Activated CD4-positive, alpha-beta T cell treated with anti-CD3 and anti-CD28 coated beads for 1 hour (primary cell): ENCODE measurements around the gene DYNLT1.
"Not testable (repeated sequence)": the region's sequence is repeated elsewhere in the genome, so short reads cannot be mapped to it uniquely, and the experiment has no call there.

Experiments
- DNase-seq: peaks from one replicate; pipeline ENCODE4 v3.0.0-alpha.2; 2020

DYNLT1 gene

GRCh38 chr6:158638324-158638854, 6.2 kb downstream of the DYNLT1 start:
- no peak for DNase-seq

- DNase-seq, result no peak
Measured at GRCh38 chr6:158636778-158637177, 7.8 kb downstream of the DYNLT1 start.

- no peak for DNase-seq
Measured at GRCh38 chr6:158635427-158636073, 9.0 kb downstream of the DYNLT1 start.

- DNase-seq, result no peak
Measured at GRCh38 chr6:158634695-158635426, 9.7 kb downstream of the DYNLT1 start.

GRCh38 chr6:158633127-158633526, 11.4 kb downstream of the DYNLT1 start:
- DNase-seq, result no peak

- DNase-seq, result not testable (repeated sequence)
Measured at GRCh38 chr6:158632538-158633119, 11.9 kb downstream of the DYNLT1 start.

- peak; percentile 2 for DNase-seq
Measured at GRCh38 chr6:158631678-158632537, 12.6 kb downstream of the DYNLT1 start.

GRCh38 chr6:158630938-158631616, 13.5 kb downstream of the DYNLT1 start:
- peak; percentile 6 for DNase-seq

GRCh38 chr6:158629367-158630221, 14.9 kb downstream of the DYNLT1 start:
- peak; percentile 24 for DNase-seq

- DNase-seq, result no peak
Measured at GRCh38 chr6:158628542-158628941, 16.0 kb downstream of the DYNLT1 start.

GRCh38 chr6:158627940-158628211, 16.7 kb downstream of the DYNLT1 start:
- no peak for DNase-seq

- DNase-seq, result no peak
Measured at GRCh38 chr6:158627168-158627939, 17.2 kb downstream of the DYNLT1 start.

GRCh38 chr6:158626360-158627167, 18.0 kb downstream of the DYNLT1 start:
- no peak for DNase-seq

- no peak for DNase-seq
Measured at GRCh38 chr6:158625881-158626305, 18.6 kb downstream of the DYNLT1 start.

- no peak for DNase-seq
Measured at GRCh38 chr6:158624684-158625682, 19.6 kb downstream of the DYNLT1 start.

GRCh38 chr6:158622545-158623190, 21.9 kb downstream of the DYNLT1 start:
- no peak for DNase-seq

GRCh38 chr6:158621694-158622544, 22.6 kb downstream of the DYNLT1 start:
- DNase-seq, result no peak
